ENCODE data around the gene LRPPRC. TPM values are rescaled to one million over a fixed set of nuclear protein-coding genes. Genes with fewer than 3 reads are reported as not detected.
A peak's percentile ranks its signal among the peaks of the same experiment; 100 is the strongest.

Gene LRPPRC
- polyA plus RNA-seq, 1 of the 3 experiments (the other 2 are of a cell fraction), result 31.4 TPM

DNA sequence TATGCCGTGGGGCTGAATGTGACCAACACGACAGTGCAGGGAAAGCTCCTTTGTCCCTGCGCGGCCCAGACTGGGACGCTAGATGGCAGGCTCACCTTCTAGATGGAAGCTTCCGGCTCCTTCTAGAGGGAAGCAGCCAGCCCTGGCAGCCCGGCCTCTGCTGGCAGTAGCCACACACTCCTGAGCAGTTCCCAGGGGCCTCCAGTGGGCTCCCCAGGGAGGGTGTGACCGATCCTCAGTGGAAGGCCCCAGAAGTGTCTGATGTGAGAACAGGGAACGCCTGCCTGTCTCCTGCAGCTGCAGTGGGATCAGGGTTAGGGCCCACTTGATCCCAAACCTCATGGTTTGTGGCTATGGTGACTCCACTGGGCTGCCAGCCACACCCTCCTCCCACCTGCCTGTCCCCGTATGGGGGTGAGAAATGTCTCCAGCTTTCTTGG lies 48.5 kb upstream of the LRPPRC start:
- Histone ChIP-seq H3K9me3 (no peaks in the 10 kb centered on the region), H3K4me1 (ENCODE audit: control insufficient read depth in 1 of 2, insufficient read depth in 2 of 2, low read depth in 1 of 2, low read length in 1 of 2) (peaks cover 0 to 6% of the 10 kb centered on the region in 2 experiments; a peak in 1 of 4 replicates), H3K4me2 (no peak overlapping the region), H3K4me3 (ENCODE audit: low read depth in 2 of 2, low read length in 1 of 2) (no peak overlapping the region), H3K9ac (no peak overlapping the region), H3K79me2 (ENCODE audit: insufficient read depth) (no peaks in the 10 kb centered on the region), H3K36me3 (replicated peaks in 1 of 2; ENCODE audit: control insufficient read depth in 1 of 2, insufficient read depth in 2 of 2, low read length in 1 of 2) (no peaks in the 10 kb centered on the region), H3F3A (replicated peaks; ENCODE audit: insufficient read depth) (no peaks in the 10 kb centered on the region), H4K20me1 (ENCODE audit: insufficient read depth) (no peaks in the 10 kb centered on the region), H3K27ac (ENCODE audit: low read depth in 2 of 2, low read length in 1 of 2) (no peak overlapping the region), H3K9me2 (no peaks in the 10 kb centered on the region), H2AFZ (ENCODE audit: low read depth) (no peak overlapping the region), H3K27me3 (ENCODE audit: insufficient read depth) (no peaks in the 10 kb centered on the region)
- 4% methylated on average over 10 of the region's 10 CpGs for WGBS (ENCODE audit: low lambda C conversion rate)
- POLR2A ChIA-PET, result interaction anchor here (1.1 kb wide), 1 partner anchor 912 kb away, joined by 5 read pairs; no protein-coding TSS in a partner anchor
- peak; percentile 90 for DNase-seq
- CTCF ChIA-PET, result interaction anchor here (0.5 to 6.7 kb wide), 122 partner anchors 8 to 944 kb away, joined by 3 to 65 read pairs (median 4); partner anchors contain the start of genes CAMKMT, LRPPRC, PPM1B and PREPL
- TF ChIP-seq ZBTB33 (IDR thresholded peaks at IDR 0.05; ENCODE audit: borderline replicate concordance, low read depth) (no peak), FOSL2 (IDR thresholded peaks at IDR 0.05; ENCODE audit: borderline replicate concordance, low read depth) (no peak), RAD21 (IDR thresholded peaks at IDR 0.05; ENCODE audit: low read length) (peak; percentile 97), MEF2A (IDR thresholded peaks at IDR 0.05; ENCODE audit: borderline replicate concordance, low read depth) (no peak), CTCF (IDR thresholded peaks at IDR 0.05) (peak; percentile 91), FOXM1 (IDR thresholded peaks at IDR 0.05; ENCODE audit: low read depth) (no peak), RFX5 (IDR thresholded peaks at IDR 0.05; ENCODE audit: low read length) (no peak), EZH2phosphoT487 (IDR thresholded peaks at IDR 0.05; ENCODE audit: borderline replicate concordance, low read depth) (no peak), REST (IDR thresholded peaks at IDR 0.05; ENCODE audit: low read depth, low read length) (0 out of 2 replicates have a peak, but pooled peaks have one; percentile 29), FOXJ3 (CRISPR knock-in tag; IDR thresholded peaks at IDR 0.05) (no peak), USF2 (IDR thresholded peaks at IDR 0.05; ENCODE audit: borderline replicate concordance, low read depth, low read length) (no peak), EP300 (IDR thresholded peaks at IDR 0.05; ENCODE audit: borderline replicate concordance in 1 of 2, low read depth in 1 of 2, low read length in 1 of 2) (peak in 1 of 2 experiments; percentile 76; a peak in 2 of 4 replicates), MXI1 (IDR thresholded peaks at IDR 0.05; ENCODE audit: low read depth, low read length) (no peak), CHD2 (IDR thresholded peaks at IDR 0.05; ENCODE audit: low read length, partially characterized antibody) (peak; percentile 53), YY1 (IDR thresholded peaks at IDR 0.05; ENCODE audit: low read depth) (no peak), SMC3 (IDR thresholded peaks at IDR 0.05; ENCODE audit: low read depth, low read length) (peak; percentile 94), POLR2AphosphoS5 (IDR thresholded peaks at IDR 0.05; ENCODE audit: low read depth, low read length) (no peak), RXRA (IDR thresholded peaks at IDR 0.05; ENCODE audit: borderline replicate concordance, low read depth) (no peak), NRF1 (IDR thresholded peaks at IDR 0.05; ENCODE audit: low read depth, low read length) (no peak), RCOR1 (IDR thresholded peaks at IDR 0.05; ENCODE audit: low read length) (peak; percentile 41; the same call in 1 of the 2 replicates), TCF12 (IDR thresholded peaks at IDR 0.05) (no peak)
- TF ChIP-seq, protein P1, sequence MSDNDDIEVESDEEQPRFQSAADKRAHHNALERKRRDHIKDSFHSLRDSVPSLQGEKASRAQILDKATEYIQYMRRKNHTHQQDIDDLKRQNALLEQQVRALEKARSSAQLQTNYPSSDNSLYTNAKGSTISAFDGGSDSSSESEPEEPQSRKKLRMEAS (IDR thresholded peaks at IDR 0.05; ENCODE audit: low read depth), result no peak
- TF ChIP-seq, protein P2, sequence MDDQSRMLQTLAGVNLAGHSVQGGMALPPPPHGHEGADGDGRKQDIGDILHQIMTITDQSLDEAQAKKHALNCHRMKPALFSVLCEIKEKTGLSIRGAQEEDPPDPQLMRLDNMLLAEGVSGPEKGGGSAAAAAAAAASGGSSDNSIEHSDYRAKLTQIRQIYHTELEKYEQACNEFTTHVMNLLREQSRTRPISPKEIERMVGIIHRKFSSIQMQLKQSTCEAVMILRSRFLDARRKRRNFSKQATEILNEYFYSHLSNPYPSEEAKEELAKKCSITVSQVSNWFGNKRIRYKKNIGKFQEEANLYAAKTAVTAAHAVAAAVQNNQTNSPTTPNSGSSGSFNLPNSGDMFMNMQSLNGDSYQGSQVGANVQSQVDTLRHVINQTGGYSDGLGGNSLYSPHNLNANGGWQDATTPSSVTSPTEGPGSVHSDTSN (IDR thresholded peaks at IDR 0.05), result no peak

Data from SK-N-SH (cell line).